Tibial nerve (tissue), 4 donors: Measurements from ENCODE around the gene LBHD2. TPM values are rescaled to one million over a fixed set of nuclear protein-coding genes. Genes with fewer than 3 reads are reported as not detected.

Experiments used
- DNase-seq, 2 donors: peaks; one replicate each; pipeline ENCODE4 v3.0.0-alpha.2; 2019; ENCODE audit warnings: low spot score in 2 of 2
- H3K27ac ChIP-seq, 4 donors: fragments of 200-600 bp; sonication (generic) in 3 of 4; one replicate each; pipeline ENCODE4 v1.5.1; 2017 to 2019; ENCODE audit warnings: mild to moderate bottlenecking in 1 of 4
- H3K27me3 ChIP-seq, 2 donors: fragments of 200-600 bp; sonication (generic) in 1 of 2; one replicate each; pipeline versions ENCODE4 v1.5.1 to v1.6.0; 2017 to 2019
- H3K36me3 ChIP-seq, 3 donors: fragments of 200-600 bp; sonication (generic); one replicate each; pipeline ENCODE4 v1.5.1; 2018 to 2019
- H3K4me1 ChIP-seq, 4 donors: fragments of 200-600 bp; sonication (generic) in 3 of 4; one replicate each; pipeline ENCODE4 v1.5.1; 2017 to 2019
- H3K4me3 ChIP-seq, 4 donors: fragments of 200-600 bp; sonication (generic) in 3 of 4; one replicate each; pipeline ENCODE4 v1.5.1; 2017 to 2019; ENCODE audit warnings: mild to moderate bottlenecking in 1 of 4, moderate library complexity in 1 of 4
- H3K9me3 ChIP-seq, 4 donors: fragments of 200-600 bp; sonication (generic) in 3 of 4; one replicate each; pipeline ENCODE4 v1.5.1; 2017 to 2019
- EP300 ChIP-seq, 2 donors: sonication (generic); formaldehyde crosslinking; IDR thresholded peaks; one replicate each; pipeline ENCODE4 v1.6.1; 2017; ENCODE audit warnings: antibody characterized with exemption in 2 of 2, mild to moderate bottlenecking in 1 of 2
- POLR2A ChIP-seq, 2 donors: fragments of 450-650 bp; IDR thresholded peaks; one replicate each; pipeline ENCODE4 v1.6.1; 2017; ENCODE audit warnings: antibody characterized with exemption in 2 of 2, mild to moderate bottlenecking in 2 of 2, moderate library complexity in 2 of 2
- WGBS, 2 donors: methylation state at CpG; one replicate each; pipeline ENCODE4 v1.1.5; 2018; 5-methylcytosine and 5-hydroxymethylcytosine counted together
- total RNA-seq, 4 donors: library from RNA; depleted of rRNA; stranded (reverse); fragments of >200 nt; gene quantifications; one replicate each; pipeline ENCODE4 v1.1.0, GENCODE V29; 2016
- TF ChIP-seq, protein P1 (sequence below), 5 experiments: fragments of 200-600 bp in 3 of 5; fragments of 450-650 bp in 2 of 5; sonication (generic) in 3 of 5; IDR thresholded peaks; one replicate each; pipeline ENCODE4 v1.5.1; 2016 to 2019; ENCODE audit warnings: antibody characterized with exemption in 5 of 5, mild to moderate bottlenecking in 3 of 5, moderate library complexity in 2 of 5

The LBHD2 gene
- total RNA-seq, 4 donors from 2014 or later = not detected

DNA sequence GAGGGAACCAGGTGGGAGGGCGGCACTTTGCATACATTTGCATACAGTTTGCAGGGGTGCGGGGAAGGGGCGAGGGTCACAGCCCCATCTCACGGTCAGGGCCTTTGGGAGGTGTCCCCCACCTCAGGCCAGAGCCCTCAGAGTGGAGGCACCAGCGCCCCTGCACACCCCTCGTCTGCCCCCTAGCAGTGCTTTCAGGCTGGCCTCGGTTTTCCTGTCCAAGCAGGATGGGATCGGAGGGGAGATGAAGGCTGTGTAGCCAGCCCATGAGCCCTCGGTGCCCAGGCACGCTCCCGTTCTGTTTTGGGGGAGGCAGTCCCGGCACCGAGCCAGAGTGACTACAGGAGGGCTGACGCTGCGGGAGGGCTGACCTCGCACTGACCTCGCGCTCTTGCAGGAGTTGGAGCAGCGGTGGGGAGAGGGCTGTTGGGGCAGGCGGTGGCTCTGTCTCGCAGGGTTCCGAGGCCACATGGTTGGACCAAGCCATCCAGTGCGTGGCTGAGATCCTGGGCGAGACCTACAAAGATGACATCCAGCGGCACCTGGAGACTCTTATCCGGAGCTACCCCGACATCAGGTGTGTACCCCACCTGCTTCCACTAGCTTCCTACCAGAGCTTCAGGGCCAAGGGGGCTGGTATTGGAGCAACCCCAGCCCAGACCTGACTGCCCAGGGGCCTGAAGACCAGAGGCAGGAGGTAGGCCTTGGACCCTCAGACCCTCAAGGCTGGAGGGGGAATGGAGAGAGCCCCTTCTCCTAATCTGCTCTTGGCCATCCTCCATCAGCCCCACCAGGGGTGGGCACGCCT is 24.1 kb downstream of the LBHD2 start:
- 79 to 80% methylated on average over 17 to 25 of the region's 28 CpGs for WGBS, 2 donors
- no peak overlapping the region for H3K4me3 ChIP-seq
- H3K9me3 ChIP-seq = no peaks in the 10 kb centered on the region
- peaks cover 0 to 59% (median 40%) of the 10 kb centered on the region in 4 donors for H3K4me1 ChIP-seq
- no peaks in the 10 kb centered on the region for H3K36me3 ChIP-seq
- TF ChIP-seq, protein P1, sequence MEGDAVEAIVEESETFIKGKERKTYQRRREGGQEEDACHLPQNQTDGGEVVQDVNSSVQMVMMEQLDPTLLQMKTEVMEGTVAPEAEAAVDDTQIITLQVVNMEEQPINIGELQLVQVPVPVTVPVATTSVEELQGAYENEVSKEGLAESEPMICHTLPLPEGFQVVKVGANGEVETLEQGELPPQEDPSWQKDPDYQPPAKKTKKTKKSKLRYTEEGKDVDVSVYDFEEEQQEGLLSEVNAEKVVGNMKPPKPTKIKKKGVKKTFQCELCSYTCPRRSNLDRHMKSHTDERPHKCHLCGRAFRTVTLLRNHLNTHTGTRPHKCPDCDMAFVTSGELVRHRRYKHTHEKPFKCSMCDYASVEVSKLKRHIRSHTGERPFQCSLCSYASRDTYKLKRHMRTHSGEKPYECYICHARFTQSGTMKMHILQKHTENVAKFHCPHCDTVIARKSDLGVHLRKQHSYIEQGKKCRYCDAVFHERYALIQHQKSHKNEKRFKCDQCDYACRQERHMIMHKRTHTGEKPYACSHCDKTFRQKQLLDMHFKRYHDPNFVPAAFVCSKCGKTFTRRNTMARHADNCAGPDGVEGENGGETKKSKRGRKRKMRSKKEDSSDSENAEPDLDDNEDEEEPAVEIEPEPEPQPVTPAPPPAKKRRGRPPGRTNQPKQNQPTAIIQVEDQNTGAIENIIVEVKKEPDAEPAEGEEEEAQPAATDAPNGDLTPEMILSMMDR (IDR thresholded peaks at IDR 0.05) = no peak
- TF ChIP-seq POLR2A (IDR thresholded peaks at IDR 0.05) (no peak), EP300 (IDR thresholded peaks at IDR 0.05) (no peak)
- DNase-seq = no peak
- H3K27ac ChIP-seq = peak overlapping the region in 1 of 4 donors; percentile 29
- H3K27me3 ChIP-seq = peaks cover 2 to 18% of the 10 kb centered on the region in 2 donors

DNA sequence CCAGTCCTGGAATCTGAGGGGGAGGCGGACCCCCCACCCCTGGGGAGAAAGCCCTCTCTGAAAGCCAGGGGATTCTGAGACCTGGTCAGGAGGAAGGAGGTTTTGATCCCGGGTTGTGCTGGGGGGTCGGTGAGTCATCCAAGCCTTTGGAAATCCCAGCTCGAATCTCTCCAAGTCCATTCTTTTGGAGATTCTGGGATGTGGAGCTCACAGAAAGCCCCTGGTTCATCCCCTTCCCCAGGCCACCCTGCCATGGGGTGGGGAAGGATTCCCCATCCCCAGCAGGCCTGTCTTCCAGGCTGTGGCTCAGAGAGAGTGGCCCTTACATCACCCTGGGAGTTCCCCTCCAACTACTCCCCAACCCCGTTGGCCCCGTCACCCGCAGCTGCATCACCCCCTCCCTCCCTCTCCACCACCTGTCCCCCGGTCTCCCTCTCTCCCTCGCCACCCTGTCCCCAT is 24.8 kb downstream of the LBHD2 start:
- peak overlapping the region in 1 of 4 donors; percentile 29 for H3K27ac ChIP-seq
- no peaks in the 10 kb centered on the region for H3K9me3 ChIP-seq
- H3K4me1 ChIP-seq = peaks cover 0 to 54% (median 35%) of the 10 kb centered on the region in 4 donors
- H3K36me3 ChIP-seq = no peaks in the 10 kb centered on the region
- no peak for DNase-seq
- no peak overlapping the region for H3K4me3 ChIP-seq
- H3K27me3 ChIP-seq = peaks cover 0 to 11% of the 10 kb centered on the region in 2 donors
- TF ChIP-seq EP300 (IDR thresholded peaks at IDR 0.05) (no peak), POLR2A (IDR thresholded peaks at IDR 0.05) (no peak)
- TF ChIP-seq, protein P1 (IDR thresholded peaks at IDR 0.05) = no peak
- 15 to 42% methylated on average over 7 to 8 of the region's 9 CpGs for WGBS, 2 donors

DNA sequence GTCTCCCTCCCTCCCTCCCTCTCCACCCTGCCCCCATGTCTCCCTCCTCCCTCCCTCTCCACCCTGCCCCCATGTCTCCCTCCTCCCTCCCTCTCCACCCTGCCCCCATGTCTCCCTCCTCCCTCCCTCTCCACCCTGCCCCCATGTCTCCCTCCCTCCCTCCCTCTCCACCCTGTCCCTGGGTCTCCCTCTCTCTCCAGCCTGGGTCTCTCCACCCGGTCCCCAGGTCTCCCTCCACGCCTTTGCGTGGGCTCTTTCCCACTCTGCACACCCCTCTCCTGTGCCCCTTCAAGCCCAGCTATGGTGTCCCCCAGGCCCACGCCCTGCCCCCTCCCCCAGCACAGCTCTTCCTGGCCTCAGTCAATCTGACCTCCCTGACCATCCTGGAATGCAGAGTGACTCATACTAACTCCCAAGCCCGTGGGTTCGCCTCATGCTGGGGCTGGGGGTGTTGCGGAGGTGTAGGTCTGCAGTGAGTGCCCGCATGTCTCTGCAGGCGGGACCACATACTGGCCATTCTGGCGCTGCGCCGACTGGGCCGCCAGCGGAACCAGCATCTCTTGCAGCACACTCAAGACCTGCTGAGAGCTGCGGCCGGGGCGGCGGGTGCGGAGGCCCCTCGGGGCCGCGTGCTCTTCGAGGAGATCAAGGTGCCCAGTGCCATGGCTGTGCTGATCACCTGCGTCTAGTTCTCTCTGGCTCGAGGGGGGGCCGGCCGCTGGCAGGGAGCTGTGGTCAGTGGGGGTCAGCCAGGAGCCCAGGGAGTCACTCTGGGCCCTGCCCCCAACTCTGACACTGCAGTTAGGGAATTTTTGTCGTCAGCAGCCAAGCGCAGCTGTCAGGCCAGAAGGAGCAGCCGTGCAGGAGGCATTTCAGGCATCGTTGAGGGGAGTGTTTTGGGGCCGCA is 25.8 kb downstream of the LBHD2 start:
- H3K27ac ChIP-seq = peak overlapping the region in 2 of 4 donors; percentile 29 to 54
- 23 to 33% methylated on average over 13 to 26 of the region's 32 CpGs for WGBS, 2 donors
- peaks cover 0 to 54% (median 28%) of the 10 kb centered on the region in 4 donors for H3K4me1 ChIP-seq
- H3K36me3 ChIP-seq = no peaks in the 10 kb centered on the region
- no peak for DNase-seq
- H3K27me3 ChIP-seq = peaks cover 0 to 1% of the 10 kb centered on the region in 2 donors
- no peaks in the 10 kb centered on the region for H3K9me3 ChIP-seq
- TF ChIP-seq, protein P1 (IDR thresholded peaks at IDR 0.05) = no peak
- no peak for TF ChIP-seq POLR2A (IDR thresholded peaks at IDR 0.05)
- TF ChIP-seq EP300 (IDR thresholded peaks at IDR 0.05) = no peak
- no peak overlapping the region for H3K4me3 ChIP-seq

DNA sequence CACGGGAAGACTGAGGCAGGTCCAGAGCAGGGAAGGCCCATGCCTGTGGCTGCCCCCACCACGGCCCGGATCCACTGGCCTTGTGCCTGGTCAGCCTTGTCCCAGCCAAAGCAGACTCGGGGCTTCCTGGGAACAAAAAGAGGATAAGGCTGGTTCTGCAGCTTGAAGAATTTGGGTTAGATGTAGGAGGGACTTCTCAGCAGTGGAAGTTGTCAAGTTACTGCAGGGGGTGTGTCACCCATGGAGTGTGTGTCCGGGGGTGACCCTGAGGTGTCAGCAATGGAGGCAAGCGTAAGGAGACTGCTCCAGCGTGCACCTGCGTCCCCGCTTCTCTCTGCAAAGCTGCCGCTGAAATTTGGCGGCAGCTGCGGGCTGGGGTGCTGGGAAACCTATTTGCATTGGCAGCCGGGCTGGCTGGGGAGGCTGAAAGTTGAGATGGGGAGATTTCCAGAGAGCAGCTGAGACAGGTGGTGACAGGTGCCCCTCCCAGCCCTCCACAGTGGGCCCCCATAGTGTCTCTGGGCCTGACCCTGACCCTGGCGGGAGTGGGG is 26.7 kb downstream of the LBHD2 start:
- 60 to 63% methylated on average over 14 of the region's 14 CpGs for WGBS, 2 donors
- H3K4me3 ChIP-seq = no peak overlapping the region
- no peaks in the 10 kb centered on the region for H3K27me3 ChIP-seq
- H3K27ac ChIP-seq = peak overlapping the region in 2 of 4 donors; percentile 29 to 54
- peaks cover 0 to 54% (median 23%) of the 10 kb centered on the region in 4 donors for H3K4me1 ChIP-seq
- H3K9me3 ChIP-seq = no peaks in the 10 kb centered on the region
- TF ChIP-seq EP300 (IDR thresholded peaks at IDR 0.05) (no peak), POLR2A (IDR thresholded peaks at IDR 0.05) (no peak)
- TF ChIP-seq, protein P1 (IDR thresholded peaks at IDR 0.05) = no peak
- no peaks in the 10 kb centered on the region for H3K36me3 ChIP-seq
- DNase-seq = no peak
